ENCODE results near the gene PGBD5.

DNA sequence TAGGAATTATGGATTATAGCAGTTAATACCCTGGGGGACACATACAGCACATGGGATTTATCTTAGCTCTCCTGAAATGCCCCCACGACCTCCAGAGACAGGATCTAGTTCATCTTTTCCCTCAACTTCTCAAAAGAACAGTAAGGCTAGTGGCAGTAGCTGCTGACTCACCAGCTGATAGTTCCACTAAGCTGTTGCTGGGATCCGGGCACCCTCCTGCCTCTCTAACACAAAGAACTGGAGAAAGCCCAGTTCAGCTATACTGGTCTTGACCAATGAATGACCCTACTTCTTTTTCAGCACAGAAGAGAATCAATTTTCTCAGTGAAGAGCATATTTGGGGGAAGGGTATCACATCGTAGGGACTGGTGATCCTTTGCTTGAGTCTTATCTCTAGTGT, 84.1 kb downstream of the PGBD5 start:
- TF ChIP-seq, protein P1, sequence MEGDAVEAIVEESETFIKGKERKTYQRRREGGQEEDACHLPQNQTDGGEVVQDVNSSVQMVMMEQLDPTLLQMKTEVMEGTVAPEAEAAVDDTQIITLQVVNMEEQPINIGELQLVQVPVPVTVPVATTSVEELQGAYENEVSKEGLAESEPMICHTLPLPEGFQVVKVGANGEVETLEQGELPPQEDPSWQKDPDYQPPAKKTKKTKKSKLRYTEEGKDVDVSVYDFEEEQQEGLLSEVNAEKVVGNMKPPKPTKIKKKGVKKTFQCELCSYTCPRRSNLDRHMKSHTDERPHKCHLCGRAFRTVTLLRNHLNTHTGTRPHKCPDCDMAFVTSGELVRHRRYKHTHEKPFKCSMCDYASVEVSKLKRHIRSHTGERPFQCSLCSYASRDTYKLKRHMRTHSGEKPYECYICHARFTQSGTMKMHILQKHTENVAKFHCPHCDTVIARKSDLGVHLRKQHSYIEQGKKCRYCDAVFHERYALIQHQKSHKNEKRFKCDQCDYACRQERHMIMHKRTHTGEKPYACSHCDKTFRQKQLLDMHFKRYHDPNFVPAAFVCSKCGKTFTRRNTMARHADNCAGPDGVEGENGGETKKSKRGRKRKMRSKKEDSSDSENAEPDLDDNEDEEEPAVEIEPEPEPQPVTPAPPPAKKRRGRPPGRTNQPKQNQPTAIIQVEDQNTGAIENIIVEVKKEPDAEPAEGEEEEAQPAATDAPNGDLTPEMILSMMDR (optimal IDR thresholded peaks at IDR 0.05 in 1 of 3, IDR thresholded peaks at IDR 0.05 in 1 of 3, conservative IDR thresholded peaks at IDR 0.05 in 1 of 3; ENCODE audit: extremely low read depth in 1 of 3, insufficient read depth in 2 of 3, low read length in 3 of 3) = no peak
- TF ChIP-seq EZH2 (IDR thresholded peaks at IDR 0.05; ENCODE audit: low read length) = no peak

All from keratinocyte (primary cell).